ENCODE data around the gene CA9. TPM values are rescaled to one million over a fixed set of nuclear protein-coding genes. Genes with fewer than 3 reads are reported as not detected.

The CA9 gene
- total and polyA plus RNA-seq, 9 of the 15 experiments (the other 6 are each of a cell fraction or from before 2014, with no cell fraction given), result 0.15 to 10.6 (median 0.60) TPM; not detected in 4

- peak in 1 of 2 experiments; percentile 41 for TF ChIP-seq AFF1 (IDR thresholded peaks at IDR 0.05; ENCODE audit: low read depth in 1 of 2, partially characterized antibody in 2 of 2)
- no peak for TF ChIP-seq ZFP91 (CRISPR knock-in tag; IDR thresholded peaks at IDR 0.05)
- TF ChIP-seq ETV5 (CRISPR knock-in tag; IDR thresholded peaks at IDR 0.05; ENCODE audit: low read depth), result 0 out of 2 replicates have a peak, but pooled peaks have one; percentile 40
- no peak for TF ChIP-seq TAF15 (IDR thresholded peaks at IDR 0.05; ENCODE audit: low read depth, low read length)
- TF ChIP-seq FOXM1 (IDR thresholded peaks at IDR 0.05; ENCODE audit: low read depth), result 0 out of 2 replicates have a peak, but pooled peaks have one; percentile 24
- no peak for TF ChIP-seq FOXM1 (CRISPR knock-in tag; IDR thresholded peaks at IDR 0.05; ENCODE audit: low read depth)
- no peak for TF ChIP-seq ZNF57 (CRISPR knock-in tag; IDR thresholded peaks at IDR 0.05)
- TF ChIP-seq MAX (CRISPR knock-in tag; IDR thresholded peaks at IDR 0.05), result 0 out of 2 replicates have a peak, but pooled peaks have one; percentile 25
- TF ChIP-seq SP1 (CRISPR knock-in tag; IDR thresholded peaks at IDR 0.05), result no peak
- peak; percentile 53 for TF ChIP-seq PCBP1 (IDR thresholded peaks at IDR 0.05; ENCODE audit: low read depth, low read length, poor library complexity, severe bottlenecking)
- TF ChIP-seq SREBF1 (IDR thresholded peaks at IDR 0.05; ENCODE audit: borderline replicate concordance, low read depth, low read length), result no peak
- no peak for TF ChIP-seq ZNF507 (tag; conservative IDR thresholded peaks at IDR 0.05)
- TF ChIP-seq CTCF (IDR thresholded peaks at IDR 0.05 in 2 of 3, conservative IDR thresholded peaks at IDR 0.05 in 1 of 3; ENCODE audit: insufficient read depth in 2 of 3, low read depth in 1 of 3, low read length in 3 of 3), result peak; percentile 84 to 89 (median 87)
- no peak for TF ChIP-seq FUS (optimal IDR thresholded peaks at IDR 0.05; ENCODE audit: low read depth, low read length)
- TF ChIP-seq ETV1 (tag; conservative IDR thresholded peaks at IDR 0.05; ENCODE audit: low read depth), result peak; percentile 75
- TF ChIP-seq ZZZ3 (IDR thresholded peaks at IDR 0.05), result no peak
- TF ChIP-seq ZFP30 (CRISPR knock-in tag; IDR thresholded peaks at IDR 0.05; ENCODE audit: borderline replicate concordance), result no peak
- no peak for TF ChIP-seq E2F1 (CRISPR knock-in tag; IDR thresholded peaks at IDR 0.05)
Observed at GRCh38 chr9:35646533-35647265, 27.0 kb upstream of the CA9 start (continued).

All from K562 (cell line).